H9 (cell line): ENCODE results near the gene C19orf47. TPM values are rescaled to one million over a fixed set of nuclear protein-coding genes. Genes with fewer than 3 reads are reported as not detected.

Experiments
- DNase-seq: peaks from one replicate; pipeline ENCODE4 v3.0.0-alpha.2; 2017
- H2AFZ ChIP-seq: one replicate; pipeline ENCODE4 v1.6.1; 2013; ENCODE audit warnings: mild to moderate bottlenecking, low read length, control low read depth, moderate library complexity
- H2AK5ac ChIP-seq: 2 replicates; pipeline ENCODE4 v1.6.1; 2013; ENCODE audit warnings: low read length, control low read depth, mixed read lengths; ENCODE audit not compliant: insufficient read length
- H2BK120ac ChIP-seq: one replicate; pipeline ENCODE4 v1.6.1; 2013; ENCODE audit warnings: low read depth, mild to moderate bottlenecking, low read length, control low read depth, inconsistent platforms; ENCODE audit not compliant: poor library complexity, severe bottlenecking
- H2BK12ac ChIP-seq: 2 replicates; pipeline ENCODE4 v1.6.1; 2013; ENCODE audit warnings: low read length, control low read depth, mixed read lengths, low read depth; ENCODE audit not compliant: insufficient read length
- H2BK15ac ChIP-seq: 2 replicates; pipeline ENCODE4 v1.6.1; 2013; ENCODE audit warnings: low read depth, low read length, control low read depth
- H2BK20ac ChIP-seq: one replicate; pipeline ENCODE4 v1.6.1; 2013; ENCODE audit warnings: low read depth, mild to moderate bottlenecking, low read length, control low read depth, inconsistent platforms; ENCODE audit not compliant: poor library complexity, severe bottlenecking
- H2BK5ac ChIP-seq: 2 replicates; pipeline ENCODE4 v1.6.1; 2013; ENCODE audit warnings: low read length, control low read depth, mixed read lengths; ENCODE audit not compliant: insufficient read length
- H3K14ac ChIP-seq: 2 replicates; pipeline ENCODE4 v1.6.1; 2013; ENCODE audit warnings: low read length, control low read depth; ENCODE audit not compliant: insufficient read depth
- H3K18ac ChIP-seq: 2 replicates; pipeline ENCODE4 v1.6.1; 2013; ENCODE audit warnings: low read depth, mild to moderate bottlenecking, mixed read lengths, low read length, control low read depth; ENCODE audit not compliant: insufficient read length
- H3K23ac ChIP-seq: 2 replicates; pipeline ENCODE4 v1.6.1; 2013; ENCODE audit warnings: low read length, control low read depth, mixed read lengths, low read depth; ENCODE audit not compliant: insufficient read length
- H3K23me2 ChIP-seq: 2 replicates; pipeline ENCODE4 v1.6.1; 2013; ENCODE audit warnings: low read depth, mild to moderate bottlenecking, mixed read lengths, low read length, control low read depth; ENCODE audit not compliant: insufficient read length, poor library complexity, severe bottlenecking
- H3K27ac ChIP-seq: 2 replicates; pipeline ENCODE4 v1.5.1; 2013; ENCODE audit warnings: low read length, control low read depth, mixed read lengths, low read depth; ENCODE audit not compliant: insufficient read length
- H3K27me3 ChIP-seq: 2 replicates; pipeline ENCODE4 v1.6.1; 2013; ENCODE audit warnings: low read length, control low read depth, inconsistent platforms; ENCODE audit not compliant: insufficient read depth
- H3K4ac ChIP-seq: 2 replicates; pipeline ENCODE4 v1.6.1; 2013; ENCODE audit warnings: low read depth, mild to moderate bottlenecking, control low read depth, inconsistent platforms, low read length, moderate library complexity
- H3K4me1 ChIP-seq: 2 replicates; pipeline ENCODE4 v1.6.1; 2013; ENCODE audit warnings: low read length, control low read depth, inconsistent platforms; ENCODE audit not compliant: insufficient read depth
- H3K4me2 ChIP-seq: 2 replicates; pipeline ENCODE4 v1.6.1; 2013; ENCODE audit warnings: low read length, control low read depth, mixed read lengths; ENCODE audit not compliant: insufficient read length, insufficient read depth
- H3K56ac ChIP-seq: 2 replicates; pipeline ENCODE4 v1.6.1; 2013; ENCODE audit warnings: low read depth, mild to moderate bottlenecking, mixed read lengths, low read length, control low read depth; ENCODE audit not compliant: insufficient read length
- H3K79me1 ChIP-seq: 2 replicates; pipeline ENCODE4 v1.6.1; 2013; ENCODE audit warnings: low read depth, mild to moderate bottlenecking, moderate library complexity, low read length, control low read depth, inconsistent platforms; ENCODE audit not compliant: insufficient read depth, poor library complexity, severe bottlenecking
- H3K79me2 ChIP-seq: 2 replicates; pipeline ENCODE4 v1.6.1; 2013; ENCODE audit warnings: low read length, control low read depth, inconsistent platforms; ENCODE audit not compliant: insufficient read depth
- H3K9ac ChIP-seq: 2 replicates; pipeline ENCODE4 v1.6.1; 2013; ENCODE audit warnings: low read length, control low read depth, mixed read lengths; ENCODE audit not compliant: insufficient read length; ENCODE audit errors: extremely low read depth
- H3K9me3 ChIP-seq: one replicate; pipeline ENCODE4 v1.6.1; 2013; ENCODE audit warnings: low read depth, low read length, inconsistent platforms; ENCODE audit not compliant: control insufficient read depth
- H3T11ph ChIP-seq: one replicate; pipeline ENCODE4 v1.6.1; 2013; ENCODE audit warnings: mild to moderate bottlenecking, low read length, control low read depth, inconsistent platforms
- H4K20me1 ChIP-seq: one replicate; pipeline ENCODE4 v1.6.1; 2013; ENCODE audit not compliant: control insufficient read depth, insufficient read length, insufficient read depth
- H4K5ac ChIP-seq: 2 replicates; pipeline ENCODE4 v1.6.1; 2013; ENCODE audit warnings: low read depth, mild to moderate bottlenecking, mixed read lengths, low read length, control low read depth; ENCODE audit not compliant: insufficient read length
- H4K8ac ChIP-seq: replicated peaks from 2 replicates; pipeline ENCODE4 v1.6.1; 2013; ENCODE audit warnings: low read length, control low read depth, mixed read lengths, low read depth; ENCODE audit not compliant: insufficient read length
- H4K91ac ChIP-seq: 2 replicates; pipeline ENCODE4 v1.6.1; 2013; ENCODE audit warnings: low read depth, mild to moderate bottlenecking, moderate library complexity, mixed read lengths, low read length, control low read depth; ENCODE audit not compliant: insufficient read length
- H3K27ac Mint-ChIP-seq, 3 experiments: 2 replicates in 2 of 3; 3 replicates in 1 of 3; pipeline ENCODE4 v1.8.0; 2020 to 2021; ENCODE audit warnings: mixed read lengths in 3 of 3, mild to moderate bottlenecking in 1 of 3, moderate library complexity in 1 of 3
- H3K27me3 Mint-ChIP-seq: 2 replicates; pipeline ENCODE4 v1.8.0; 2021; ENCODE audit warnings: low read depth, mild to moderate bottlenecking, moderate library complexity, mixed read lengths
- H3K36me3 Mint-ChIP-seq, 3 experiments: 2 replicates in 2 of 3; 3 replicates in 1 of 3; pipeline ENCODE4 v1.8.0; 2020 to 2021; ENCODE audit warnings: low read depth in 3 of 3, mixed read lengths in 3 of 3; ENCODE audit not compliant: insufficient read depth in 1 of 3
- H3K4me1 Mint-ChIP-seq, 2 experiments: 2 replicates each; pipeline ENCODE4 v1.8.0; 2020; ENCODE audit warnings: mixed read lengths in 2 of 2
- H3K4me3 Mint-ChIP-seq, 2 experiments: 2 replicates in 1 of 2; 3 replicates in 1 of 2; pipeline ENCODE4 v1.8.0; 2020 to 2021; ENCODE audit warnings: mild to moderate bottlenecking in 2 of 2, mixed read lengths in 2 of 2, moderate library complexity in 1 of 2
- H3K9me3 Mint-ChIP-seq, 2 experiments: 2 replicates in 1 of 2; 3 replicates in 1 of 2; pipeline ENCODE4 v1.8.0; 2020; ENCODE audit warnings: mild to moderate bottlenecking in 2 of 2, mixed read lengths in 2 of 2, moderate library complexity in 1 of 2
- WGBS: extraction: QIAGEN DNeasy Blood & Tissue Kit; methylation state at CpG from one replicate; pipeline ENCODE4 v1.1.7; 2013; ENCODE audit warnings: missing lambda C conversion rate, low lambda C conversion rate, mixed read lengths; ENCODE audit not compliant: insufficient read length; ENCODE audit errors: extremely low coverage; 5-methylcytosine and 5-hydroxymethylcytosine counted together
- total RNA-seq: library from RNA; stranded (reverse); gene quantifications from 2 replicates; pipeline ENCODE4 v1.2.1, GENCODE V29; 2021
- TF ChIP-seq, protein P1 (sequence below): fragments of 200-600 bp; sonication (generic); conservative IDR thresholded peaks from 3 replicates; pipeline ENCODE4 v1.8.0; 2021; ENCODE audit warnings: antibody characterized with exemption, mild to moderate bottlenecking

The C19orf47 gene
- total RNA-seq, 1 experiment from 2014 or later = 19.4 TPM

DNA sequence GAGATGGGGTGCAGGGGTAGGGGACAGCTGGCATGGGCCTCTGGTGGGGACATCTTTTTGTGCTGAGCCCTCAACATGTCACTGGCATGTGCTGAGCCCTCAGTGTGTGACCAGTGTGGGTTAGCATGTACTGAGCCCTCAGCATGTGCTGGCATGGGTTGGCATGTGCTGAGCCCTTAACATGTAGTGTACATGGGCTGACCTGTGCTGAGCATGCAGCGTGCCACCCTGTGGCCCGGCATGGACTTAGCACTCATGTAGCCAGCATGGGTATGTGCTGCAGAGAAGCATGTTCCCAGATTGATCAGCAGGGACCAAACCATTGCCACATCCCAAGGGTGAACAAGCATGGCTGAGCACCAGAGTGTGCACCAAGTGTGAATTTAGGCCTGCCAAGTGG is 30.3 kb upstream of the C19orf47 start:
- no peak overlapping the region for H4K5ac ChIP-seq
- H3K23me2 ChIP-seq = no peaks in the 10 kb centered on the region
- H3K9me3 ChIP-seq = no peaks in the 10 kb centered on the region
- Mint-ChIP-seq H3K4me1 (peaks cover 0 to 2% of the 10 kb centered on the region in 2 experiments; a peak in 3 of 4 replicates), H3K4me3 (no peak overlapping the region), H3K36me3 (peaks cover 8 to 37% (median 27%) of the 10 kb centered on the region in 3 experiments; a peak in 6 of 7 replicates), H3K27ac (no peak overlapping the region), H3K27me3 (no peaks in the 10 kb centered on the region), H3K9me3 (no peaks in the 10 kb centered on the region)
- no peak overlapping the region for H4K91ac ChIP-seq
- H3K9ac ChIP-seq = no peak overlapping the region
- H3K23ac ChIP-seq = no peak overlapping the region
- no peak overlapping the region for H3K4ac ChIP-seq
- H3K79me1 ChIP-seq = no peaks in the 10 kb centered on the region
- no peak overlapping the region for H3K14ac ChIP-seq
- no peak overlapping the region for H2BK20ac ChIP-seq
- H2BK5ac ChIP-seq = no peak overlapping the region
- no peak overlapping the region for H3K27ac ChIP-seq
- H2BK120ac ChIP-seq = no peak overlapping the region
- H3K79me2 ChIP-seq = no peaks in the 10 kb centered on the region
- H4K8ac ChIP-seq = no peak overlapping the region
- H2BK15ac ChIP-seq = no peak overlapping the region
- H3K4me1 ChIP-seq = no peaks in the 10 kb centered on the region
- H3T11ph ChIP-seq = no peak overlapping the region
- peaks cover 2% of the 10 kb centered on the region for H4K20me1 ChIP-seq
- no peak for DNase-seq
- TF ChIP-seq, protein P1, sequence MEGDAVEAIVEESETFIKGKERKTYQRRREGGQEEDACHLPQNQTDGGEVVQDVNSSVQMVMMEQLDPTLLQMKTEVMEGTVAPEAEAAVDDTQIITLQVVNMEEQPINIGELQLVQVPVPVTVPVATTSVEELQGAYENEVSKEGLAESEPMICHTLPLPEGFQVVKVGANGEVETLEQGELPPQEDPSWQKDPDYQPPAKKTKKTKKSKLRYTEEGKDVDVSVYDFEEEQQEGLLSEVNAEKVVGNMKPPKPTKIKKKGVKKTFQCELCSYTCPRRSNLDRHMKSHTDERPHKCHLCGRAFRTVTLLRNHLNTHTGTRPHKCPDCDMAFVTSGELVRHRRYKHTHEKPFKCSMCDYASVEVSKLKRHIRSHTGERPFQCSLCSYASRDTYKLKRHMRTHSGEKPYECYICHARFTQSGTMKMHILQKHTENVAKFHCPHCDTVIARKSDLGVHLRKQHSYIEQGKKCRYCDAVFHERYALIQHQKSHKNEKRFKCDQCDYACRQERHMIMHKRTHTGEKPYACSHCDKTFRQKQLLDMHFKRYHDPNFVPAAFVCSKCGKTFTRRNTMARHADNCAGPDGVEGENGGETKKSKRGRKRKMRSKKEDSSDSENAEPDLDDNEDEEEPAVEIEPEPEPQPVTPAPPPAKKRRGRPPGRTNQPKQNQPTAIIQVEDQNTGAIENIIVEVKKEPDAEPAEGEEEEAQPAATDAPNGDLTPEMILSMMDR = no peak
- no peak overlapping the region for H2AFZ ChIP-seq
- no peak overlapping the region for H3K56ac ChIP-seq
- no peak overlapping the region for H3K18ac ChIP-seq
- no peak overlapping the region for H2AK5ac ChIP-seq
- no CpG with 5 or more reads among the region's 2 CpGs for WGBS
- H3K4me2 ChIP-seq = no peak overlapping the region
- no peak overlapping the region for H2BK12ac ChIP-seq
- H3K27me3 ChIP-seq = no peaks in the 10 kb centered on the region
